ENCODE measurements around the gene MOV10. TPM values are rescaled to one million over a fixed set of nuclear protein-coding genes. Genes with fewer than 3 reads are reported as not detected.

Gene MOV10
- total and polyA plus RNA-seq, 10 of the 15 experiments (the other 5 are each of a cell fraction or from before 2014, with no cell fraction given), result 21.0 to 80.3 (median 49.8) TPM

DNA sequence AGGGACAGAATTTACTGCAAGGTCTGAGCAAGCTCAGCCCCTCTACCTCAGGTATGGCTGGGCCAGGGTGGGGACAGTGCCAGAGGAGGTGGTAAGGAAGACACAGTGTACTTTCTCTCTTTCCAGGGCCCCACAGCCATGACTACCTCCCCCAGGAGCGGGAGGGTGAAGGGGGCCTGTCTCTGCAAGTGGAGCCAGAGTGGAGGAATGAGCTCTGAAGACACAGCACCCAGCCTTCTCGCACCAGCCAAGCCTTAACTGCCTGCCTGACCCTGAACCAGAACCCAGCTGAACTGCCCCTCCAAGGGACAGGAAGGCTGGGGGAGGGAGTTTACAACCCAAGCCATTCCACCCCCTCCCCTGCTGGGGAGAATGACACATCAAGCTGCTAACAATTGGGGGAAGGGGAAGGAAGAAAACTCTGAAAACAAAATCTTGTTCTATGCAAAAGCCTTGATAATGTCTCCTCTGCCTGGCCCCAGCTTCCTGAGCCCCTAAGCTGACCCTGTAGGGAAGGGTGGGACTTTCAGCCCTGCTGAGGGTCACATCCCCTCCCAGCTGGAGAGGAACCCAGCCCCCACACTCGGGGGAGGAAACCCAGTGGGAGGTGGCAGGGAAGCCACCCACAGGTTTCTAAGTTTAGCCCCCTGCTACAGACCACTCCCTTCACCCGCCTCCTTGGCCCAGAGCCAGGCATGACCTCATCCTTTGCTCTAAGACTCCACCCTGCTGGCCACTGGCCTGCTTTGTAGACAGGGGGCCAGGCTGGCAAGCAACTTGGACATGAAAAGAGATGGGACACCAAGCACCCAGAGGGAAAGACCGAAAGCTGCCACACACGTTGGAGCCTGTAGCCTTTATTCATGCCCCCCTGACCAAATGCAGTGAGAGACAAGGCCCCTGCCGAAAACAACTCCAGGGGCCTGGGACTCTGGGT lies 26.1 kb downstream of the MOV10 start (continued):
- TF ChIP-seq HDGF (IDR thresholded peaks at IDR 0.05), result 0 out of 2 replicates have a peak, but pooled peaks have one; percentile 13
- TF ChIP-seq RUNX3 (IDR thresholded peaks at IDR 0.05; ENCODE audit: low read length), result peak; percentile 76
- TF ChIP-seq POLR2AphosphoS5 (IDR thresholded peaks at IDR 0.05; ENCODE audit: low read length), result peak; percentile 80
- TF ChIP-seq SPI1 (IDR thresholded peaks at IDR 0.05; ENCODE audit: borderline replicate concordance, insufficient read depth, low read depth, low read length), result 0 out of 2 replicates have a peak, but pooled peaks have one; percentile 7
- peak; percentile 33; the same call in 1 of the 2 replicates for TF ChIP-seq CREM (IDR thresholded peaks at IDR 0.05; ENCODE audit: low read depth)
- TF ChIP-seq, protein P1, sequence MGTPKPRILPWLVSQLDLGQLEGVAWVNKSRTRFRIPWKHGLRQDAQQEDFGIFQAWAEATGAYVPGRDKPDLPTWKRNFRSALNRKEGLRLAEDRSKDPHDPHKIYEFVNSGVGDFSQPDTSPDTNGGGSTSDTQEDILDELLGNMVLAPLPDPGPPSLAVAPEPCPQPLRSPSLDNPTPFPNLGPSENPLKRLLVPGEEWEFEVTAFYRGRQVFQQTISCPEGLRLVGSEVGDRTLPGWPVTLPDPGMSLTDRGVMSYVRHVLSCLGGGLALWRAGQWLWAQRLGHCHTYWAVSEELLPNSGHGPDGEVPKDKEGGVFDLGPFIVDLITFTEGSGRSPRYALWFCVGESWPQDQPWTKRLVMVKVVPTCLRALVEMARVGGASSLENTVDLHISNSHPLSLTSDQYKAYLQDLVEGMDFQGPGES (IDR thresholded peaks at IDR 0.05), result no peak
- peak; percentile 86 for TF ChIP-seq MEF2A (IDR thresholded peaks at IDR 0.05; ENCODE audit: insufficient read depth, low read depth, low read length)
- TF ChIP-seq RAD51 (IDR thresholded peaks at IDR 0.05), result no peak
- TF ChIP-seq KLF5 (IDR thresholded peaks at IDR 0.05; ENCODE audit: partially characterized antibody), result no peak
- TF ChIP-seq NFIC (IDR thresholded peaks at IDR 0.05; ENCODE audit: low read depth, low read length), result peak; percentile 42; the same call in 1 of the 2 replicates
- TF ChIP-seq, protein P2, sequence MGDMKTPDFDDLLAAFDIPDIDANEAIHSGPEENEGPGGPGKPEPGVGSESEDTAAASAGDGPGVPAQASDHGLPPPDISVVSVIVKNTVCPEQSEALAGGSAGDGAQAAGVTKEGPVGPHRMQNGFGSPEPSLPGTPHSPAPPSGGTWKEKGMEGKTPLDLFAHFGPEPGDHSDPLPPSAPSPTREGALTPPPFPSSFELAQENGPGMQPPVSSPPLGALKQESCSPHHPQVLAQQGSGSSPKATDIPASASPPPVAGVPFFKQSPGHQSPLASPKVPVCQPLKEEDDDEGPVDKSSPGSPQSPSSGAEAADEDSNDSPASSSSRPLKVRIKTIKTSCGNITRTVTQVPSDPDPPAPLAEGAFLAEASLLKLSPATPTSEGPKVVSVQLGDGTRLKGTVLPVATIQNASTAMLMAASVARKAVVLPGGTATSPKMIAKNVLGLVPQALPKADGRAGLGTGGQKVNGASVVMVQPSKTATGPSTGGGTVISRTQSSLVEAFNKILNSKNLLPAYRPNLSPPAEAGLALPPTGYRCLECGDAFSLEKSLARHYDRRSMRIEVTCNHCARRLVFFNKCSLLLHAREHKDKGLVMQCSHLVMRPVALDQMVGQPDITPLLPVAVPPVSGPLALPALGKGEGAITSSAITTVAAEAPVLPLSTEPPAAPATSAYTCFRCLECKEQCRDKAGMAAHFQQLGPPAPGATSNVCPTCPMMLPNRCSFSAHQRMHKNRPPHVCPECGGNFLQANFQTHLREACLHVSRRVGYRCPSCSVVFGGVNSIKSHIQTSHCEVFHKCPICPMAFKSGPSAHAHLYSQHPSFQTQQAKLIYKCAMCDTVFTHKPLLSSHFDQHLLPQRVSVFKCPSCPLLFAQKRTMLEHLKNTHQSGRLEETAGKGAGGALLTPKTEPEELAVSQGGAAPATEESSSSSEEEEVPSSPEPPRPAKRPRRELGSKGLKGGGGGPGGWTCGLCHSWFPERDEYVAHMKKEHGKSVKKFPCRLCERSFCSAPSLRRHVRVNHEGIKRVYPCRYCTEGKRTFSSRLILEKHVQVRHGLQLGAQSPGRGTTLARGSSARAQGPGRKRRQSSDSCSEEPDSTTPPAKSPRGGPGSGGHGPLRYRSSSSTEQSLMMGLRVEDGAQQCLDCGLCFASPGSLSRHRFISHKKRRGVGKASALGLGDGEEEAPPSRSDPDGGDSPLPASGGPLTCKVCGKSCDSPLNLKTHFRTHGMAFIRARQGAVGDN (IDR thresholded peaks at IDR 0.05), result no peak
- no peak for TF ChIP-seq RAD21 (IDR thresholded peaks at IDR 0.05; ENCODE audit: insufficient read depth, low read depth, low read length)
- 0 out of 2 replicates have a peak, but pooled peaks have one; percentile 19 for TF ChIP-seq TCF12 (IDR thresholded peaks at IDR 0.05; ENCODE audit: low read depth, low read length)
- TF ChIP-seq STAT1 (conservative IDR thresholded peaks at IDR 0.05), result no peak
- TF ChIP-seq EED (IDR thresholded peaks at IDR 0.05; ENCODE audit: low read depth), result peak; percentile 63; the same call in 1 of the 2 replicates
- TF ChIP-seq ZNF24 (IDR thresholded peaks at IDR 0.05), result no peak
- TF ChIP-seq, protein P3, sequence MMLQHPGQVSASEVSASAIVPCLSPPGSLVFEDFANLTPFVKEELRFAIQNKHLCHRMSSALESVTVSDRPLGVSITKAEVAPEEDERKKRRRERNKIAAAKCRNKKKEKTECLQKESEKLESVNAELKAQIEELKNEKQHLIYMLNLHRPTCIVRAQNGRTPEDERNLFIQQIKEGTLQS (IDR thresholded peaks at IDR 0.05; ENCODE audit: borderline replicate concordance, extremely low read depth, low read depth, low read length), result no peak
- TF ChIP-seq, protein P4, sequence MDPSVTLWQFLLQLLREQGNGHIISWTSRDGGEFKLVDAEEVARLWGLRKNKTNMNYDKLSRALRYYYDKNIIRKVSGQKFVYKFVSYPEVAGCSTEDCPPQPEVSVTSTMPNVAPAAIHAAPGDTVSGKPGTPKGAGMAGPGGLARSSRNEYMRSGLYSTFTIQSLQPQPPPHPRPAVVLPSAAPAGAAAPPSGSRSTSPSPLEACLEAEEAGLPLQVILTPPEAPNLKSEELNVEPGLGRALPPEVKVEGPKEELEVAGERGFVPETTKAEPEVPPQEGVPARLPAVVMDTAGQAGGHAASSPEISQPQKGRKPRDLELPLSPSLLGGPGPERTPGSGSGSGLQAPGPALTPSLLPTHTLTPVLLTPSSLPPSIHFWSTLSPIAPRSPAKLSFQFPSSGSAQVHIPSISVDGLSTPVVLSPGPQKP (IDR thresholded peaks at IDR 0.05; ENCODE audit: low read depth, low read length), result no peak
- no peak for TF ChIP-seq PAX5 (IDR thresholded peaks at IDR 0.05; ENCODE audit: borderline replicate concordance, low read depth, low read length)
- TF ChIP-seq, protein P5, sequence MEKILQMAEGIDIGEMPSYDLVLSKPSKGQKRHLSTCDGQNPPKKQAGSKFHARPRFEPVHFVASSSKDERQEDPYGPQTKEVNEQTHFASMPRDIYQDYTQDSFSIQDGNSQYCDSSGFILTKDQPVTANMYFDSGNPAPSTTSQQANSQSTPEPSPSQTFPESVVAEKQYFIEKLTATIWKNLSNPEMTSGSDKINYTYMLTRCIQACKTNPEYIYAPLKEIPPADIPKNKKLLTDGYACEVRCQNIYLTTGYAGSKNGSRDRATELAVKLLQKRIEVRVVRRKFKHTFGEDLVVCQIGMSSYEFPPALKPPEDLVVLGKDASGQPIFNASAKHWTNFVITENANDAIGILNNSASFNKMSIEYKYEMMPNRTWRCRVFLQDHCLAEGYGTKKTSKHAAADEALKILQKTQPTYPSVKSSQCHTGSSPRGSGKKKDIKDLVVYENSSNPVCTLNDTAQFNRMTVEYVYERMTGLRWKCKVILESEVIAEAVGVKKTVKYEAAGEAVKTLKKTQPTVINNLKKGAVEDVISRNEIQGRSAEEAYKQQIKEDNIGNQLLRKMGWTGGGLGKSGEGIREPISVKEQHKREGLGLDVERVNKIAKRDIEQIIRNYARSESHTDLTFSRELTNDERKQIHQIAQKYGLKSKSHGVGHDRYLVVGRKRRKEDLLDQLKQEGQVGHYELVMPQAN (conservative IDR thresholded peaks at IDR 0.05), result 0 out of 2 replicates have a peak, but pooled peaks have one; percentile 40
- TF ChIP-seq SUPT20H (IDR thresholded peaks at IDR 0.05; ENCODE audit: borderline replicate concordance, control insufficient read depth, low read depth, low read length), result no peak

All from GM12878 (cell line).